MM.1S (cell line): ENCODE data around the gene RLN3.

Experiments used
- DNase-seq: peaks from one replicate; pipeline ENCODE4 v3.0.0-alpha.2; 2015
- H2AFZ ChIP-seq: fragments of 300-600 bp; sonication (generic); 2 replicates; pipeline ENCODE4 v1.6.0; 2016; ENCODE audit warnings: antibody characterized with exemption, low read length
- H3F3A ChIP-seq: fragments of 300-600 bp; sonication (generic); 2 replicates; pipeline ENCODE4 v1.6.1; 2016; ENCODE audit warnings: mild to moderate bottlenecking, antibody characterized with exemption, low read length, moderate library complexity, mixed read lengths; ENCODE audit not compliant: insufficient read depth
- H3K27ac ChIP-seq: fragments of 300-600 bp; sonication (generic); 2 replicates; pipeline ENCODE4 v1.5.1; 2016; ENCODE audit warnings: mild to moderate bottlenecking, low read length
- H3K27me3 ChIP-seq: fragments of 300-600 bp; sonication (generic); replicated peaks from 2 replicates; pipeline ENCODE4 v1.6.0; 2016; ENCODE audit warnings: low read length; ENCODE audit not compliant: insufficient read depth
- H3K36me3 ChIP-seq: fragments of 300-600 bp; sonication (generic); replicated peaks from 2 replicates; pipeline ENCODE4 v1.6.1; 2016; ENCODE audit warnings: mild to moderate bottlenecking, low read length, mixed read lengths; ENCODE audit not compliant: insufficient read depth
- H3K4me1 ChIP-seq: fragments of 300-600 bp; sonication (generic); 2 replicates; pipeline ENCODE4 v1.6.1; 2016; ENCODE audit warnings: low read length, mixed read lengths
- H3K4me2 ChIP-seq: fragments of 300-600 bp; sonication (generic); 2 replicates; pipeline ENCODE4 v1.6.0; 2016; ENCODE audit warnings: low read depth, low read length
- H3K4me3 ChIP-seq: fragments of 300-600 bp; sonication (generic); 2 replicates; pipeline ENCODE4 v1.5.1; 2016; ENCODE audit warnings: low read length, mixed read lengths
- H3K79me2 ChIP-seq: fragments of 300-600 bp; sonication (generic); 2 replicates; pipeline ENCODE4 v1.6.1; 2016; ENCODE audit warnings: mixed run types, low read length, mixed read lengths
- H3K9ac ChIP-seq: fragments of 300-600 bp; sonication (generic); 2 replicates; pipeline ENCODE4 v1.6.1; 2016; ENCODE audit warnings: low read length, mixed read lengths
- H3K9me2 ChIP-seq: fragments of 300-600 bp; sonication (generic); replicated peaks from 2 replicates; pipeline ENCODE4 v1.6.1; 2016; ENCODE audit warnings: mild to moderate bottlenecking, low read length, mixed read lengths; ENCODE audit not compliant: insufficient read depth
- H3K9me3 ChIP-seq: fragments of 300-600 bp; sonication (generic); replicated peaks from 2 replicates; pipeline ENCODE4 v1.6.1; 2016; ENCODE audit warnings: mild to moderate bottlenecking, low read length, mixed read lengths; ENCODE audit not compliant: insufficient read depth
- H4K20me1 ChIP-seq: fragments of 300-600 bp; sonication (generic); 2 replicates; pipeline ENCODE4 v1.6.1; 2016; ENCODE audit warnings: mild to moderate bottlenecking, low read length, moderate library complexity, mixed read lengths; ENCODE audit not compliant: insufficient read depth
- EZH2 ChIP-seq: fragments of 300-600 bp; sonication (generic); optimal IDR thresholded peaks from 2 replicates; pipeline ENCODE3; 2017; ENCODE audit warnings: low read depth, mild to moderate bottlenecking, antibody characterized with exemption, low read length, mixed read lengths
- EZH2phosphoT487 ChIP-seq: fragments of 300-600 bp; sonication (generic); IDR thresholded peaks from 2 replicates; pipeline ENCODE4 v1.6.1; 2018; ENCODE audit warnings: antibody characterized with exemption, low read length
- TF ChIP-seq, protein P1 (sequence below): fragments of 300-600 bp; sonication (generic); IDR thresholded peaks from 2 replicates; pipeline ENCODE4 v1.5.1; 2016; ENCODE audit warnings: antibody characterized with exemption, low read length, mixed read lengths

RLN3 gene

GRCh38 chr19:13990085-13990484 is 37.9 kb upstream of the RLN3 start:
- peaks cover 18% of the 10 kb centered on the region for H3F3A ChIP-seq
- no peaks in the 10 kb centered on the region for H3K9me2 ChIP-seq
- H2AFZ ChIP-seq, result no peak overlapping the region
- TF ChIP-seq, protein P1, sequence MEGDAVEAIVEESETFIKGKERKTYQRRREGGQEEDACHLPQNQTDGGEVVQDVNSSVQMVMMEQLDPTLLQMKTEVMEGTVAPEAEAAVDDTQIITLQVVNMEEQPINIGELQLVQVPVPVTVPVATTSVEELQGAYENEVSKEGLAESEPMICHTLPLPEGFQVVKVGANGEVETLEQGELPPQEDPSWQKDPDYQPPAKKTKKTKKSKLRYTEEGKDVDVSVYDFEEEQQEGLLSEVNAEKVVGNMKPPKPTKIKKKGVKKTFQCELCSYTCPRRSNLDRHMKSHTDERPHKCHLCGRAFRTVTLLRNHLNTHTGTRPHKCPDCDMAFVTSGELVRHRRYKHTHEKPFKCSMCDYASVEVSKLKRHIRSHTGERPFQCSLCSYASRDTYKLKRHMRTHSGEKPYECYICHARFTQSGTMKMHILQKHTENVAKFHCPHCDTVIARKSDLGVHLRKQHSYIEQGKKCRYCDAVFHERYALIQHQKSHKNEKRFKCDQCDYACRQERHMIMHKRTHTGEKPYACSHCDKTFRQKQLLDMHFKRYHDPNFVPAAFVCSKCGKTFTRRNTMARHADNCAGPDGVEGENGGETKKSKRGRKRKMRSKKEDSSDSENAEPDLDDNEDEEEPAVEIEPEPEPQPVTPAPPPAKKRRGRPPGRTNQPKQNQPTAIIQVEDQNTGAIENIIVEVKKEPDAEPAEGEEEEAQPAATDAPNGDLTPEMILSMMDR, result no peak
- TF ChIP-seq EZH2phosphoT487 (no peak), EZH2 (no peak)
- H3K27me3 ChIP-seq, result no peaks in the 10 kb centered on the region
- no peak overlapping the region for H3K4me2 ChIP-seq
- no peaks in the 10 kb centered on the region for H3K9me3 ChIP-seq
- no peaks in the 10 kb centered on the region for H3K79me2 ChIP-seq
- no peaks in the 10 kb centered on the region for H3K36me3 ChIP-seq
- no peak overlapping the region for H3K4me3 ChIP-seq
- no peak overlapping the region for H3K9ac ChIP-seq
- H4K20me1 ChIP-seq, result no peaks in the 10 kb centered on the region
- no peak for DNase-seq
- peaks cover 22% of the 10 kb centered on the region for H3K4me1 ChIP-seq
- no peak overlapping the region for H3K27ac ChIP-seq

DNA sequence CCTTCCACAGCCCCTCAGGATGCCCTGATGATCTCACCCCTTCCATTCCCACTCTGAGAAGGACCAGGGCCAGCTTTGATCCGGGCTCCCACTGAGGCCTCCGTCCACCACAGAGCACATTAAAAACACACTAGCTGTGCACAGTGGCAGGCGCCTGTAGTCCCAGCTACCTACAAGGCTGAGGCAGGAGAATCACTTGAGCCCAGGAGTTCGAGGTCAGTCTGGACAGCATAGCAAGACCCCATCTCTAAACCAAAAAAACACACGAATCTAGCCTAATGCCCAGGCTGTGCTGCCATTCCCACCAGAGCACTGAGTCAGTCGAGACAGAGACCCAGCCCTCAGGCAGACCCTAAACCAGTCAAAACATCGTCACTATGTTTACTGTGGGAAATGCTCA is 35.9 kb upstream of the RLN3 start:
- H3K79me2 ChIP-seq, result no peaks in the 10 kb centered on the region
- H3K4me2 ChIP-seq, result no peak overlapping the region
- no peak overlapping the region for H3K9ac ChIP-seq
- no peak overlapping the region for H3K27ac ChIP-seq
- H3K9me2 ChIP-seq, result no peaks in the 10 kb centered on the region
- peaks cover 7% of the 10 kb centered on the region for H3K4me1 ChIP-seq
- no peaks in the 10 kb centered on the region for H4K20me1 ChIP-seq
- DNase-seq, result no peak
- no peaks in the 10 kb centered on the region for H3K9me3 ChIP-seq
- 0 out of 2 replicates have a peak, but pooled peaks cover under 1% of the 10 kb centered on the region for H3F3A ChIP-seq
- H2AFZ ChIP-seq, result no peak overlapping the region
- no peaks in the 10 kb centered on the region for H3K27me3 ChIP-seq
- no peak overlapping the region for H3K4me3 ChIP-seq
- no peak for TF ChIP-seq EZH2
- TF ChIP-seq EZH2phosphoT487, result no peak
- TF ChIP-seq, protein P1, result no peak
- no peaks in the 10 kb centered on the region for H3K36me3 ChIP-seq

- no peak for DNase-seq
- Histone ChIP-seq H3K9ac (no peak overlapping the region), H3K4me2 (no peak overlapping the region)
Measured at GRCh38 chr19:13993590-13994300, 34.2 kb upstream of the RLN3 start.

More at GRCh38 chr19:13993590-13994300, 34.2 kb upstream of the RLN3 start:
- H3K27me3 ChIP-seq, result no peaks in the 10 kb centered on the region
- no peaks in the 10 kb centered on the region for H3F3A ChIP-seq
- no peak for TF ChIP-seq EZH2
- TF ChIP-seq, protein P1, result no peak
- TF ChIP-seq EZH2phosphoT487, result no peak
- H3K4me3 ChIP-seq, result no peak overlapping the region
- no peaks in the 10 kb centered on the region for H3K4me1 ChIP-seq
- H3K36me3 ChIP-seq, result no peaks in the 10 kb centered on the region
- no peak overlapping the region for H3K27ac ChIP-seq
- H3K9me3 ChIP-seq, result no peaks in the 10 kb centered on the region
- H4K20me1 ChIP-seq, result no peaks in the 10 kb centered on the region
- no peak overlapping the region for H2AFZ ChIP-seq
- no peaks in the 10 kb centered on the region for H3K9me2 ChIP-seq
- peaks cover 10% of the 10 kb centered on the region; the same call in 1 of the 2 replicates for H3K79me2 ChIP-seq
